Type B pancreatic cell (in vitro differentiated cells): ENCODE results near the gene DNAAF9. TPM values are rescaled to one million over a fixed set of nuclear protein-coding genes. Genes with fewer than 3 reads are reported as not detected.
A peak's percentile ranks its signal among the peaks of the same experiment; 100 is the strongest.
"Not testable (repeated sequence)": the region's sequence is repeated elsewhere in the genome, so short reads cannot be mapped to it uniquely, and the experiment has no call there.

Experiments used
- DNase-seq: peaks from one replicate; pipeline ENCODE4 v3.0.0; 2021; ENCODE audit warnings: mixed read lengths; ENCODE audit not compliant: unreplicated experiment; ENCODE audit errors: extremely low spot score
- H3K27ac Mint-ChIP-seq: 2 replicates; pipeline ENCODE4 v1.8.0; 2021; ENCODE audit warnings: mild to moderate bottlenecking, mixed read lengths
- H3K27me3 Mint-ChIP-seq: 2 replicates; pipeline ENCODE4 v1.8.0; 2021; ENCODE audit warnings: mixed read lengths
- H3K36me3 Mint-ChIP-seq: 2 replicates; pipeline ENCODE4 v1.8.0; 2021; ENCODE audit warnings: mixed read lengths
- H3K4me1 Mint-ChIP-seq: one replicate; pipeline ENCODE4 v1.8.0; 2021; ENCODE audit warnings: mixed read lengths; ENCODE audit not compliant: unreplicated experiment
- H3K4me3 Mint-ChIP-seq: 2 replicates; pipeline ENCODE4 v1.8.0; 2021; ENCODE audit warnings: mild to moderate bottlenecking, mixed read lengths
- H3K9me3 Mint-ChIP-seq: 2 replicates; pipeline ENCODE4 v1.8.0; 2021; ENCODE audit warnings: mixed read lengths
- CTCF ChIP-seq: fragments of 200-600 bp; sonication (generic); conservative IDR thresholded peaks from 2 replicates; pipeline ENCODE4 v1.5.0; 2021; ENCODE audit warnings: antibody characterized with exemption, mild to moderate bottlenecking
- total RNA-seq: library from RNA; stranded (reverse); gene quantifications from 2 replicates; pipeline ENCODE4 v1.2.1, GENCODE V29; 2021; ENCODE audit warnings: low replicate concordance

DNAAF9 gene
- total RNA-seq, 1 donor from 2014 or later, result 17.3 TPM

DNA sequence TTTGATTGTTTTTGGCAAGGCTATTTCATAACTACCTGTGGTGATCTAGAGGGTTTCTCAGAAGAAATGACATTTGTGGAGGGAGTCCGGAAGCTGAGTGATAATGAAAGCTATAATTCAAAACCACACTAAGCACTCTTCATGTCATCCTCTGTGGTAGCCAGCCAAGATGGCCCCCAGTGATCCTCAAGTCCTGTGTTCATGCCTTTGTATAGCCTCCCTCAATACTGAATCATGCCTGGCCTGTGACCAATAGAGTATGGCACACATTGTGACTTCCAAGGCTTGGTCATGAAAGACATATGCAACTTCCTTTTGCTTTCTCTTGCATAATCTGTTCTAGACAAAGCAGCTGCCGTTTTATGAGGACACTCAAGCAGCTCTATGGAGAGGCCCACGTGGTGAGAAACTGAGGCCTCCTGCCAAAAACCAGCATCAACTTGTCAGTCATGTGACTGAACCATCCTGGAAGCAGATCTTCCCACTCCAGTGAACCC is 12.8 kb upstream of the DNAAF9 start:
- H3K9me3 Mint-ChIP-seq, result no peaks in the 10 kb centered on the region
- no peak overlapping the region for H3K4me3 Mint-ChIP-seq

GRCh38 chr20:3418161-3418560 is 10.7 kb upstream of the DNAAF9 start:
- not testable (repeated sequence) for H3K27ac Mint-ChIP-seq, H3K4me1 Mint-ChIP-seq, H3K9me3 Mint-ChIP-seq, H3K36me3 Mint-ChIP-seq, H3K27me3 Mint-ChIP-seq, H3K4me3 Mint-ChIP-seq
- DNase-seq, result peak; percentile 7

More for the DNA sequence above, 12.8 kb upstream of the DNAAF9 start:
- Mint-ChIP-seq H3K27ac (no peak overlapping the region), H3K27me3 (no peaks in the 10 kb centered on the region), H3K36me3 (no peaks in the 10 kb centered on the region), H3K4me1 (no peaks in the 10 kb centered on the region)
- no peak for TF ChIP-seq CTCF
- DNase-seq, result no peak

DNA sequence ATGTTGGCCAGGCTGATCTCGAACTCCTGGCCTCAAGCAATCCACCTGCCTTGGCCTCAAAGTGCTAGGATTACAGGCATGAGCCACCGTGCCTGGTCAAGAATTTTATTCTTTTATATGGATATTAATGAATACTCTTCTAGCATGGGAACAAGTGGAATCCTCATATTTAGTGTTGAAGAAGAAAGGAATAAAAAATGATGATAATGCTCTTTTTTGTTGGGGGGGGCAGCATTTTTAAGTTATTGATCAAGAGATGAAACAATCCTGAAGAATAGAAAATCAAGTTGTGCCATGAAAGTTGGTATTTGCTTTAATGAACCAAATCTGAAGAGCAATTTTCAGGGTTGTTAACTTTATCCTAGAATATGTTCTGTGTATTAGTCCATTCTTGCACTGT is 6.7 kb upstream of the DNAAF9 start:
- no peak for TF ChIP-seq CTCF
- no peak for DNase-seq
- Mint-ChIP-seq H3K36me3 (no peaks in the 10 kb centered on the region), H3K9me3 (peaks cover 10% of the 10 kb centered on the region), H3K4me1 (no peaks in the 10 kb centered on the region), H3K4me3 (no peak overlapping the region), H3K27me3 (no peaks in the 10 kb centered on the region), H3K27ac (no peak overlapping the region)

DNA sequence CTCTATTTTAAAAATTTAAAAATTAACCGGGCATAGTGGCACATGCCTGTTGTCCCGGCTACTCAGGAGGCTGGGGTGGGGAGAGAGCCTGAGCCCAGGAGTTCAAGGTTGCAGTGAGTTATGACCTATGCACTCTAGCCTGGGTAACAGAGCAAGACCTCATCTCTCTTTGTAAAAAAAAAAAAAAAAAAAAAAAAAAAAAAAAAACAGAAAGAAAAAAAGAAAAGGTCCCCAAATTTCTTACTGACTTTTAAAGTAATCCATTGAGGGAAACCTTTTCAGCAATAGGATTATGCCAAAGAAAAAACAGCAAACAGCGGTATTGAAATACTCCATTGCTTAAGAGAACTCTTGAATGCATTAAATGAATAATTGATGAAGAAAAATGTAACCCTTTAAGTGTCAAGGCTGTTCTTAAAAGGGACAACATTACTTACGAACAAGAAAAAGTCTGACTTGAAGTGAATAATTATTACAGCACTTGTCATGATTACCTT is 6.0 kb upstream of the DNAAF9 start:
- no peaks in the 10 kb centered on the region for H3K4me1 Mint-ChIP-seq
- no peaks in the 10 kb centered on the region for H3K36me3 Mint-ChIP-seq
- no peak for DNase-seq
- no peak overlapping the region for H3K27ac Mint-ChIP-seq
- TF ChIP-seq CTCF, result no peak
- no peak overlapping the region for H3K4me3 Mint-ChIP-seq
- H3K27me3 Mint-ChIP-seq, result no peaks in the 10 kb centered on the region
- peaks cover 10% of the 10 kb centered on the region for H3K9me3 Mint-ChIP-seq

- Mint-ChIP-seq H3K9me3 (peaks cover 10% of the 10 kb centered on the region), H3K27me3 (no peaks in the 10 kb centered on the region), H3K36me3 (no peaks in the 10 kb centered on the region), H3K27ac (no peak overlapping the region), H3K4me1 (no peaks in the 10 kb centered on the region), H3K4me3 (no peak overlapping the region)
- TF ChIP-seq CTCF, result no peak
- peak; percentile 27 for DNase-seq
Measured at GRCh38 chr20:3412600-3413392, 5.3 kb upstream of the DNAAF9 start.

DNA sequence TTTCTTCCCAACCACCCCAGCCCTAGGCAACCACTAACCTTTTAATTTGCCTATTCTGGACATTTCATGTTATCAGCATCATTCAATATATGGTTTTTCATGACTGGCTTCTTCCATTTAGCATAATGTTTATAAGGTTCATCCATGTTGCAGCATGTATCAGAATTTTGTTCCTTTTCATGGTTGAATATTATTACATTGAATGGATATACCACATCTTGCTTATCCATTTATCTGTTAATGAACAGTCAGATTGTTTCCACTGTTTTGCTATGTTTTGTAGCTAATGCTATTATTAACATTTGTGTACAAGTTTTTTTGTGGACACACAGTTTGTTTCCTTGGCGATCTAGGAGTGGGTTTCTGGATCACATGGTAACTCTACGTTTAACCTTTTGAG is 3.0 kb upstream of the DNAAF9 start:
- Mint-ChIP-seq H3K4me1 (peaks cover 8% of the 10 kb centered on the region), H3K4me3 (peak overlapping the region; percentile 43), H3K27ac (no peak overlapping the region), H3K9me3 (peaks cover 10% of the 10 kb centered on the region), H3K27me3 (no peaks in the 10 kb centered on the region), H3K36me3 (no peaks in the 10 kb centered on the region)
- no peak for TF ChIP-seq CTCF
- DNase-seq, result no peak
